ENCODE measurements around the gene RNU6-1. TPM values are rescaled to one million over a fixed set of nuclear protein-coding genes. Genes with fewer than 3 reads are reported as not detected.
A peak's percentile ranks its signal among the peaks of the same experiment; 100 is the strongest.

The RNU6-1 gene
- not detected in 2 replicates for total RNA-seq (2014; rRNA removed; shearing (Covaris generic))
- polyA plus RNA-seq (2016; fragmentation: Nextera tagmentation; extraction: Ambion mirVana), result not detected in 2 replicates
- long read RNA-seq, result 0 reads

DNA sequence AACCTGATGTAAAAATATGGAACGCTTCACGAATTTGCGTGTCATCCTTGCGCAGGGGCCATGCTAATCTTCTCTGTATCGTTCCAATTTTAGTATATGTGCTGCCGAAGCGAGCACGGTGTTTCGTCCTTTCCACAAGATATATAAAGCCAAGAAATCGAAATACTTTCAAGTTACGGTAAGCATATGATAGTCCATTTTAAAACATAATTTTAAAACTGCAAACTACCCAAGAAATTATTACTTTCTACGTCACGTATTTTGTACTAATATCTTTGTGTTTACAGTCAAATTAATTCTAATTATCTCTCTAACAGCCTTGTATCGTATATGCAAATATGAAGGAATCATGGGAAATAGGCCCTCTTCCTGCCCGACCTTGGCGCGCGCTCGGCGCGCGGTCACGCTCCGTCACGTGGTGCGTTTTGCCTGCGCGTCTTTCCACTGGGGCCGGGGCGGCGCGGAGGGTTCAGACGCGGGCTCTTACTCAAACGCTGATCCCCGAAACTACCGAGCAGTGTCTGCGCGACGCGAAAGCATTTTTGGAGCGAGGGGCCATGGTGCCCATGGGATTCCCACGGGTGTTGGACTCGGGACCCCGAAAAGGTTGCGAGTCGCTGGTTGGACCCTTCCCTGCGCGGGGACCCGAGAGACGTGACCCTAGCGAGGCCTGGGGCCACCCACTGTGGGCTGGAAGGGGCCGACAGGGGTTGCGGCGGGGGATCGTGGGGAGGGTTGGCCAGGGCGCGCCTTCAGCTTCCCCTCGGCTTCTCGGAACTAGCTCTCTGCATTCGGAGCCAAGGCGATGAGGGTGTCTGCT, at the start of gene RNU6-1:
RNU6-1 (minus strand) TSS at position 117 of the 820 bp plus-strand sequence.
- peak within 1 kb of the TSS; percentile 66 for H3K4me3 ChIP-seq
- peak within 1 kb of the TSS; percentile 72 for H2AFZ ChIP-seq
- H3F3A ChIP-seq (replicated peaks; ENCODE audit: low read depth), result 0 out of 2 replicates have a peak, but pooled peaks cover 4% of the 10 kb centered on the region
- H3K27ac ChIP-seq (ENCODE audit: low read depth), result no peak within 1 kb of the TSS
- peaks cover 64% of the 10 kb centered on the region for H3K27me3 Mint-ChIP-seq (ENCODE audit: insufficient read depth, low read depth, poor library complexity)
- TF ChIP-seq CREB1 (CRISPR knock-in tag; IDR thresholded peaks at IDR 0.05; ENCODE audit: low read depth) (peak; percentile 62; the same call in 1 of the 2 replicates), ETS1 (IDR thresholded peaks at IDR 0.05) (no peak), POLR2AphosphoS5 (IDR thresholded peaks at IDR 0.05; ENCODE audit: low read depth) (peak; percentile 89), STAT1 (IDR thresholded peaks at IDR 0.05; ENCODE audit: unreplicated experiment) (no peak), ZNF331 (CRISPR knock-in tag; IDR thresholded peaks at IDR 0.05; ENCODE audit: low read depth) (no peak)
- no peaks in the 10 kb centered on the region for H4K20me1 ChIP-seq (replicated peaks; ENCODE audit: insufficient read depth)
- peak; percentile 28 for ATAC-seq
- no peaks in the 10 kb centered on the region for H3K9me2 ChIP-seq (ENCODE audit: insufficient read depth)
- H3K4me2 ChIP-seq, result peak within 1 kb of the TSS; percentile 79
- H3K36me3 Mint-ChIP-seq (ENCODE audit: low read depth), result no peaks in the 10 kb centered on the region; the same call in 2 of the 3 replicates
- no peaks in the 10 kb centered on the region for H3K36me3 ChIP-seq (ENCODE audit: insufficient read depth)
- H3K27ac Mint-ChIP-seq, result peak within 1 kb of the TSS; percentile 99
- no peaks in the 10 kb centered on the region for H3K79me2 ChIP-seq (replicated peaks; ENCODE audit: insufficient read depth)
- peak; percentile 91 for DNase-seq (ENCODE audit: low spot score)
- peaks cover 54% of the 10 kb centered on the region for H3K4me1 Mint-ChIP-seq
- H3K27me3 ChIP-seq (ENCODE audit: insufficient read depth), result peaks cover 58% of the 10 kb centered on the region
- H3K4me3 Mint-ChIP-seq, result peak within 1 kb of the TSS; percentile 92
- H3K9me3 Mint-ChIP-seq, result peaks cover 3% of the 10 kb centered on the region; the same call in 2 of the 3 replicates
- peaks cover 28% of the 10 kb centered on the region for H3K4me1 ChIP-seq (ENCODE audit: insufficient read depth)

DNA sequence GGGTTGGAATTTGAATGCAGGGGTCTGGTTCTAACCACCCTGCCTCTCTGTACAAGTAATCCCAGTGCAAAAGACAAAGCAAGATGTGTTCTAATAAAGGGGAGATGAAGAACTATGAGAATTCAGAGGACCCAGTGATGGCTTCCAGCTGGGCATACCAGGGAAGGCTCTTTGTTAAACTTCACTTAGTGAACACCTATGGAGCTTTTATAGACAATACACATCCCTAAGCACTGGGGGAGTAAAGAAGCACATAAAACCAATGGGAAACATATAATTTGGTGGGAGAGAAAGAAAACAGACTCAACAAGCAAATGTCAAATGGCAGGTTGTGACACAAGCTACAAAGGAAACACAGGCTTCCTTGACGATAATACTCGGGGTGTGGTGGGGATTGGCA, 47.9 kb upstream of the RNU6-1 start:
- Histone ChIP-seq H4K20me1 (replicated peaks; ENCODE audit: insufficient read depth) (no peaks in the 10 kb centered on the region), H3K27ac (ENCODE audit: low read depth) (no peak overlapping the region), H3F3A (replicated peaks; ENCODE audit: low read depth) (no peaks in the 10 kb centered on the region), H3K9me2 (ENCODE audit: insufficient read depth) (0 out of 2 replicates have a peak, but pooled peaks cover 3% of the 10 kb centered on the region), H3K4me3 (no peak overlapping the region), H2AFZ (no peak overlapping the region), H3K4me1 (ENCODE audit: insufficient read depth) (peaks cover 17% of the 10 kb centered on the region), H3K36me3 (ENCODE audit: insufficient read depth) (no peaks in the 10 kb centered on the region), H3K27me3 (ENCODE audit: insufficient read depth) (peaks cover 9% of the 10 kb centered on the region), H3K79me2 (replicated peaks; ENCODE audit: insufficient read depth) (no peaks in the 10 kb centered on the region), H3K4me2 (no peak overlapping the region)
- ATAC-seq (no peak), DNase-seq (ENCODE audit: low spot score) (no peak)
- peaks cover 10% of the 10 kb centered on the region for H3K9me3 Mint-ChIP-seq
- 0 out of 3 replicates have a peak, but pooled peaks cover 4% of the 10 kb centered on the region for H3K36me3 Mint-ChIP-seq (ENCODE audit: low read depth)
- peaks cover 12% of the 10 kb centered on the region for H3K4me1 Mint-ChIP-seq
- H3K4me3 Mint-ChIP-seq, result no peak overlapping the region
- H3K27me3 Mint-ChIP-seq (ENCODE audit: insufficient read depth, low read depth, poor library complexity), result peaks cover 3% of the 10 kb centered on the region
- H3K27ac Mint-ChIP-seq, result no peak overlapping the region
- TF ChIP-seq REST (IDR thresholded peaks at IDR 0.05; ENCODE audit: unreplicated experiment), result no peak
- TF ChIP-seq, protein P1, sequence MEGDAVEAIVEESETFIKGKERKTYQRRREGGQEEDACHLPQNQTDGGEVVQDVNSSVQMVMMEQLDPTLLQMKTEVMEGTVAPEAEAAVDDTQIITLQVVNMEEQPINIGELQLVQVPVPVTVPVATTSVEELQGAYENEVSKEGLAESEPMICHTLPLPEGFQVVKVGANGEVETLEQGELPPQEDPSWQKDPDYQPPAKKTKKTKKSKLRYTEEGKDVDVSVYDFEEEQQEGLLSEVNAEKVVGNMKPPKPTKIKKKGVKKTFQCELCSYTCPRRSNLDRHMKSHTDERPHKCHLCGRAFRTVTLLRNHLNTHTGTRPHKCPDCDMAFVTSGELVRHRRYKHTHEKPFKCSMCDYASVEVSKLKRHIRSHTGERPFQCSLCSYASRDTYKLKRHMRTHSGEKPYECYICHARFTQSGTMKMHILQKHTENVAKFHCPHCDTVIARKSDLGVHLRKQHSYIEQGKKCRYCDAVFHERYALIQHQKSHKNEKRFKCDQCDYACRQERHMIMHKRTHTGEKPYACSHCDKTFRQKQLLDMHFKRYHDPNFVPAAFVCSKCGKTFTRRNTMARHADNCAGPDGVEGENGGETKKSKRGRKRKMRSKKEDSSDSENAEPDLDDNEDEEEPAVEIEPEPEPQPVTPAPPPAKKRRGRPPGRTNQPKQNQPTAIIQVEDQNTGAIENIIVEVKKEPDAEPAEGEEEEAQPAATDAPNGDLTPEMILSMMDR (conservative IDR thresholded peaks at IDR 0.05; ENCODE audit: low read depth in 2 of 2), result no peak

Measured in GM23338 (cell line).